Glutamatergic neuron (in vitro differentiated cells): ENCODE results near the gene MSX1. TPM values are rescaled to one million over a fixed set of nuclear protein-coding genes. Genes with fewer than 3 reads are reported as not detected.

ENCODE experiments used
- DNase-seq: peaks from one replicate; pipeline ENCODE4 v3.0.0; 2022
- H3K27ac Mint-ChIP-seq: one replicate; pipeline ENCODE4 v1.8.0; 2020; ENCODE audit warnings: mild to moderate bottlenecking, mixed read lengths, inconsistent platforms; ENCODE audit not compliant: unreplicated experiment
- H3K27me3 Mint-ChIP-seq: one replicate; pipeline ENCODE4 v1.8.0; 2020; ENCODE audit warnings: mild to moderate bottlenecking, moderate library complexity, mixed read lengths, inconsistent platforms; ENCODE audit not compliant: unreplicated experiment
- H3K36me3 Mint-ChIP-seq: one replicate; pipeline ENCODE4 v1.8.0; 2020; ENCODE audit warnings: mild to moderate bottlenecking, mixed read lengths, inconsistent platforms; ENCODE audit not compliant: unreplicated experiment
- H3K4me1 Mint-ChIP-seq: one replicate; pipeline ENCODE4 v1.8.0; 2020; ENCODE audit warnings: mild to moderate bottlenecking, low read depth, mixed read lengths, inconsistent platforms; ENCODE audit not compliant: unreplicated experiment
- H3K4me3 Mint-ChIP-seq: one replicate; pipeline ENCODE4 v1.8.0; 2020; ENCODE audit warnings: mild to moderate bottlenecking, mixed read lengths, inconsistent platforms; ENCODE audit not compliant: unreplicated experiment
- H3K9me3 Mint-ChIP-seq: one replicate; pipeline ENCODE4 v1.8.0; 2020; ENCODE audit warnings: mild to moderate bottlenecking, moderate library complexity, mixed read lengths, inconsistent platforms; ENCODE audit not compliant: unreplicated experiment
- total RNA-seq: library from RNA; stranded (reverse); fragmentation: NEBNext Ultra II Directional; extraction: Animal tissue kit (Norgen Biotek cat#: 25700); gene quantifications from one replicate; pipeline ENCODE4 v1.2.1, GENCODE V29; 2021; ENCODE audit not compliant: unreplicated experiment
- TF ChIP-seq, protein P1 (sequence below): fragments of 200-600 bp; sonication (generic); IDR thresholded peaks from one replicate; pipeline ENCODE4 v1.5.0; 2021; ENCODE audit not compliant: partially characterized antibody, unreplicated experiment

MSX1 gene
- total RNA-seq, 1 donor from 2014 or later = 0.22 TPM

- no peak for DNase-seq
- H3K27me3 Mint-ChIP-seq = peaks cover 9% of the 10 kb centered on the region
- TF ChIP-seq, protein P1, sequence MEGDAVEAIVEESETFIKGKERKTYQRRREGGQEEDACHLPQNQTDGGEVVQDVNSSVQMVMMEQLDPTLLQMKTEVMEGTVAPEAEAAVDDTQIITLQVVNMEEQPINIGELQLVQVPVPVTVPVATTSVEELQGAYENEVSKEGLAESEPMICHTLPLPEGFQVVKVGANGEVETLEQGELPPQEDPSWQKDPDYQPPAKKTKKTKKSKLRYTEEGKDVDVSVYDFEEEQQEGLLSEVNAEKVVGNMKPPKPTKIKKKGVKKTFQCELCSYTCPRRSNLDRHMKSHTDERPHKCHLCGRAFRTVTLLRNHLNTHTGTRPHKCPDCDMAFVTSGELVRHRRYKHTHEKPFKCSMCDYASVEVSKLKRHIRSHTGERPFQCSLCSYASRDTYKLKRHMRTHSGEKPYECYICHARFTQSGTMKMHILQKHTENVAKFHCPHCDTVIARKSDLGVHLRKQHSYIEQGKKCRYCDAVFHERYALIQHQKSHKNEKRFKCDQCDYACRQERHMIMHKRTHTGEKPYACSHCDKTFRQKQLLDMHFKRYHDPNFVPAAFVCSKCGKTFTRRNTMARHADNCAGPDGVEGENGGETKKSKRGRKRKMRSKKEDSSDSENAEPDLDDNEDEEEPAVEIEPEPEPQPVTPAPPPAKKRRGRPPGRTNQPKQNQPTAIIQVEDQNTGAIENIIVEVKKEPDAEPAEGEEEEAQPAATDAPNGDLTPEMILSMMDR = no peak
- no peaks in the 10 kb centered on the region for H3K4me1 Mint-ChIP-seq
- H3K27ac Mint-ChIP-seq = no peak overlapping the region
- H3K9me3 Mint-ChIP-seq = peaks cover 11% of the 10 kb centered on the region
- no peak overlapping the region for H3K4me3 Mint-ChIP-seq
- H3K36me3 Mint-ChIP-seq = peaks cover 15% of the 10 kb centered on the region
Measured at GRCh38 chr4:4823621-4824162, 35.8 kb upstream of the MSX1 start.

DNA sequence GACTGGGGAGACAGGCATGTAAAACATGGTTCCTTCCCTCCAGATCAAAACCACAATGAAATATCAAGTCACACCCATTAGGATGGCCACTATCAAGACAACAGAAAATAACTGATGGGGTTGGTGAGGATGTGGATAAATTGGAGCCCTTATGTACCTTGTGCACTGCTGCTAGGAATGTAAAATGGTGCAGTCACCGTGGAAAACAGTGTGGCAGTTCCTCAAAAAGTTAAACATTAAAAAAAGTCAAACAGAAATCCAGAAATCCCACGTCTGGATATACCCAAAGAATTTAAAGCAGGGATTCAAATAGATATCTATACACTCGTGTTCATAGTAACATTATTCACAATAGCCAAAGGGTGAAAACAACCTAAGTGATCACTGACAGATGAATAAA lies 35.2 kb upstream of the MSX1 start:
- H3K9me3 Mint-ChIP-seq = peaks cover 11% of the 10 kb centered on the region
- H3K4me3 Mint-ChIP-seq = no peak overlapping the region
- TF ChIP-seq, protein P1 = no peak
- peaks cover 11% of the 10 kb centered on the region for H3K27me3 Mint-ChIP-seq
- no peak for DNase-seq
- H3K36me3 Mint-ChIP-seq = peaks cover 15% of the 10 kb centered on the region
- no peaks in the 10 kb centered on the region for H3K4me1 Mint-ChIP-seq
- H3K27ac Mint-ChIP-seq = no peak overlapping the region

GRCh38 chr4:4825431-4825830 lies 34.0 kb upstream of the MSX1 start:
- no peak for DNase-seq
- Mint-ChIP-seq H3K27me3 (peaks cover 13% of the 10 kb centered on the region), H3K36me3 (peaks cover 15% of the 10 kb centered on the region), H3K27ac (no peak overlapping the region), H3K9me3 (peaks cover 8% of the 10 kb centered on the region), H3K4me1 (no peaks in the 10 kb centered on the region), H3K4me3 (no peak overlapping the region)
- TF ChIP-seq, protein P1 = no peak

DNA sequence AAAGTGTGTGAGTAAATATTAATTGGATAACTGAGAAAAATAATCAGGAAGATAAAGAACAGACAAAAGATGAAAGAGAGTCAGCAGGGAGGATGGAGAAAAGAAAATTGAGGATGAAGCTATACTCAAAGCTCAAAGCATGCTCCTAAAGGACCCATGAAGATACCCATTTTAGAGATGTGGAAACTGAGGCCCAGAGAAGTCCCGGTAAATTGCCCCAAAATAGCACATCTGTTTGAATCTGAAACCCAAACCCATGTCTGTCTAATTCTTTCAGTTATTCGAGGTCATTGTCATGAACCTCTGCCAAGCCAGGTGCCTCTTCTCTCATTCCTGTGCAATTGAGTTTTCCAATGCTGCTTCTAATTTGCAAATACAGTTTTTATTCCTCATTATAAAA lies 29.6 kb upstream of the MSX1 start:
- Mint-ChIP-seq H3K36me3 (no peaks in the 10 kb centered on the region), H3K27me3 (peaks cover 9% of the 10 kb centered on the region), H3K4me3 (no peak overlapping the region), H3K4me1 (no peaks in the 10 kb centered on the region), H3K27ac (no peak overlapping the region), H3K9me3 (peaks cover 7% of the 10 kb centered on the region)
- DNase-seq = no peak
- TF ChIP-seq, protein P1 = no peak

DNA sequence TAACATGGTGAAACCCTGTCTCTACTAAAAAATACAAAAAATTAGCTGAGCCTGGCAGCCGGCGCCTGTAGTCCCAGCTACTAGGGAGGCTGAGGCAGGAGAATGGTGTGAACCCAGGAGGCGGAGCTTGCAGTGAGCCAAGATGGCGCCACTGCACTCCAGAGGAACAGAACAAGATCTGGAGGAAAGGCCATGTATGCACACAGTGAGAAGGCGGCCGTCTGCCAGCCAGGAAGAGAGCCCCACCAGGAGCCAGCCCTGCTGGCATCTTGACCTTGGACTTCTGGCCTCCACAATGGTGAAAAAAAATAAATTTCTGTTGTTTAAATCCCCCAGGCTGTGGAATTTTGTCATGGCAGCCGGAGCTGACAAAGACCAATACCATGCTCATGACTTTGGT lies 28.2 kb upstream of the MSX1 start:
- peaks cover 4% of the 10 kb centered on the region for H3K9me3 Mint-ChIP-seq
- H3K27ac Mint-ChIP-seq = no peak overlapping the region
- H3K4me1 Mint-ChIP-seq = no peaks in the 10 kb centered on the region
- DNase-seq = no peak
- H3K27me3 Mint-ChIP-seq = peaks cover 5% of the 10 kb centered on the region
- peaks cover 3% of the 10 kb centered on the region for H3K36me3 Mint-ChIP-seq
- H3K4me3 Mint-ChIP-seq = no peak overlapping the region
- TF ChIP-seq, protein P1 = no peak
